Activated gamma-delta T cell treated with anti-CD3 and anti-CD28 coated beads, Interleukin-2, amount 50 U/mL, for 16 hours (primary cell): ENCODE results near the gene TMBIM4.
"Not testable (repeated sequence)": the region's sequence is repeated elsewhere in the genome, so short reads cannot be mapped to it uniquely, and the experiment has no call there.

ENCODE experiments used
- DNase-seq: peaks from one replicate; pipeline ENCODE4 v3.0.0-alpha.2; 2020; ENCODE audit warnings: low read depth

Gene TMBIM4

DNA sequence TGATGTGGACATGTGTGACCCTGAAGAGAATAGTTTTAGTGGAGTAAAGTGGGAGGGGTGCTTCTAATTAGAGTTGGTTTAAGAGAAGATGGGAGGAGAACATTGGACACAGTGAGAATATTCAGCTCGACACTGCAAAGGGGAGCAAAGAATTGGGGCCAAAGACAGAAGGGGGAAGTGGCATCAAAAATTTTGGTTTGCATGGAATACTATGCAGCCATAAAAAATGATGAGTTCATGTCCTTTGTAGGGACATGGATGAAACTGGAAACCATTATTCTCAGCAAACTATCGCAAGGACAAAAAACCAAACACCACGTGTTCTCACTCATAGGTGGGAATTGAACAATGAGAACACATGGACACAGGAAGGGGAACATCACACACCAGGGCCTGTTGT lies 15.0 kb upstream of the TMBIM4 start:
- DNase-seq: not testable (repeated sequence)

DNA sequence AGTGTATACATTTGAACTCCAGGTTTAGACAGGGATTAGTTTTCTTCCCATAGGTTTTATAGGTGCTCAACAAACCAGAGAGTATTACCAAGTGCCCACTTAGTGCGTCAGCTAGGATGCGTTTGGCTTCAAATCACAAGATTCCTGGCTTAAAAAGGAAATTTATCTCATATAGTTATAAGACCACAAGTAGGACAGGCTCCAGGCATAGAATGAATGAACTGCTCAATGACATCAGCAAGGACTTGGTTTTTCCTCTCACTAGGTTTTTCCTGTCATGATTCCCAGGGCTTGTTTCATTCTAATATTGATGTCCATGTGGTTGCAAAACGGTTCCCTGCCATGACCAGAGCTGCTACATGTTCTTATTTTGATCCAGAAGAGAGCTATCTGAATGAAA lies 13.2 kb upstream of the TMBIM4 start:
- no peak for DNase-seq

DNA sequence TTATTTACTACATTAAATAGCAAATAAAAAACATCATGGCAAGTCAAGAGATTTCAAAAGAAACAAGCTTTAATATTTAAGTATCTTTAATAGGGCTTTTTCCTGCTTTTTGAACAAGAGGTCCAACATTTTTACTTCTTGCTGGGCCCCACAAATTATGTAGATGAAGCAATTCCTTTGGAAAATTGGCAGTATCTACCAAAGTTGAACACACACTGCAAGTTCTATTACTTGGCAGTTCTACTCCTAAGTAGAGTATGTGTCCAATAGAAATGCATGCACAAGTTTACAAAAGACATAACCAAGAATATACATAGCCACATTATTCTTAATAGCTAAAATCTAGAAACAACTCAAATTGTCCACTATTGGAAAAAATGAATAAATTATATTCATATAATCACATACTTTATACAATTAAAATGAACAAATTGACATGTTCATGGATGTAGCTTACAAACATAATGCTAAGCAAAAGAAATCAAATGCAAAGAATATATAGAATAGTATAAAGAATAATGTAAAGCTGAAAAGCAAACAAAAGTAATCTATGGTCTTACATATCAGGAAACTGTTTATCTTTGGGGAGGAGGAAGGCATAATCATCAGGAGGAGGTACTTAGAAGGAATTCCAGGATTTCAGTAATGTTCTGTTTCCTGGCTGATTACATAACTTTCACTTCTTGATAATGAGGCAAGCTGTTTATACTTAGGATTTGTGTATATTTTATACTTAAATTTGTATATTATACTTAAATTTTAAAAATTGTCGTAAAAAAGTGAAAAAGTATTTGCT lies 6.5 kb upstream of the TMBIM4 start:
- no peak for DNase-seq

DNA sequence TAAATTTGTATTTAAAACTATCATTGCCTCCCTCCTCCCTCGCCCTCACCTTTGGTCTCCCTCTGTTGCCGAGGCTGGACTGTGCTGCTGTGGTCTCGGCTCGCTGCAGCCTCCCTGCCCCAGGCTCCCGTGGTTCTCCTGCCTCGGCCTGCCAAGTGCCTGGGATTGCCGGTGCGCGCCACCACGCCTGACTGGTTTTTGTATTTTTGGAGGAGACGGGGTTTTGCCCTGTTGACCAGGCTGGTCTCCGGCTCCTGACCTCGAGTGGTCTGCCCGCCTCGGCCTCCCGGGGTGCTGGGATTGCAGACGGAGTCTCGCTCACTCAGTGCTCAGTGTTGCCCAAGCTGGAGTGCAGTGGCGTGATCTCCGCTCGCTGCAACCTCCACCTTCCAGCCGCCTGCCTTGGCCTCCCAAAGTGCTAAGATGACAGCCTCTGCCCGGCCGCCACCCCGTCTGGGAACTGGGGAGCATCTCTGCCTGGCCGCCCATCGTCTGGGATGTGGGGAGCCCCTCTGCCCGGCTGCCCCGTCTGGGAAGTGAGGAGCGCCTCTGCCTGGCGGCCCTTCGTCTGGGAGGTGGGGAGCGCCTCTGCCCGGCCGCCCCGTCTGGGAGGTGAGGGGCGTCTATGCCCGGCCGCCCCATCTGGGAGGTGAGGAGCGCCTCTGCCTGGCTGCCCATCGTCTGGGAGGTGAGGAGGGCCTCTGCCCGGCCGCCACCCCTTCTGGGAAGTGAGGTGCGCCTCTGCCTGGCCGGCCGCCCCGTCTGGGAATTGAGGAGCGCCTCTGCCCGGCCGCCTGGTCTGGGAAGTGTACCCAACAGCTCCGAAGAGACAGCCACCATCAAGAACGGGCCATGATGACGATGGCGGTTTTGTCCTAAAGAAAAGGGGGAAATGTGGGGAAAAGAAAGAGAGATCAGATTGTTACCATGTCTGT lies 4.9 kb upstream of the TMBIM4 start:
- not testable (repeated sequence) for DNase-seq

DNA sequence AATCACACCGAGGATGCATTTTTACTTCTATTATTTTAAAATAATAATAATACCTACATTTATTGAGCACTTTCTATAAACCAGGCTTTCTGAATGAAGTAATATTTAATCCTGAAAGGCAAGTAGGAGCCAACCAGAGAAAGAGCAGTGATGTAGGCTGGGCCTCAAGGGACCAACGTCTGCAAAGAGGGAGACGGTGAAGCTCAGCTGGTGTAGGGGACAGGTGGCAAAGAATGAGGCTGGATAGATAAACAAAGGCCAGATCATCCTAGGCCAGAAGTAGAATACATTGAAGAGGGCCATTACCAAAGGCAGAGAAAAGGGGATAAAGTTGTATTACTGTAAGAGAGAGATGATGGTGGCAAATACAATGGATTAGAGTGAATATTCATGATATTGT lies 810 bp upstream of the TMBIM4 start:
- DNase-seq: no peak

DNA sequence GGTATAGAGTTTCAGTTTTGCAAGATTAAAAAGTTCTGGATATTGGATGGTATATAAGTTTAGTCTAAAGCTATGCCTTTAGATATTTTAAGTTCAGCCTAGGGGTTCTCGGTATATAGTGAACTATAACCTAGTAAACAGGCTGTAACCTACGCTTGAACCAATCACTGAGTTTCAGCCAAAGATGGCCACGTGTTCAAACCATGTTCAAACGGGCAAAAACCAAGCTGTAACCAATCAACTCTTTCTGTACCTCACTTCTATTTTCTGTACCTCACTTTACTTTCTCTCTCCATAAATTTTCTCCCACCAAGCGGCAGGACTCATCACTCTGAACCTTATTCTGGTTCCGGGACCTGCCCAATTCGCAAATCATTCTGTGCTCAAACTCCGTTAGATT lies 1.4 kb downstream of the TMBIM4 start:
- DNase-seq: no peak

DNA sequence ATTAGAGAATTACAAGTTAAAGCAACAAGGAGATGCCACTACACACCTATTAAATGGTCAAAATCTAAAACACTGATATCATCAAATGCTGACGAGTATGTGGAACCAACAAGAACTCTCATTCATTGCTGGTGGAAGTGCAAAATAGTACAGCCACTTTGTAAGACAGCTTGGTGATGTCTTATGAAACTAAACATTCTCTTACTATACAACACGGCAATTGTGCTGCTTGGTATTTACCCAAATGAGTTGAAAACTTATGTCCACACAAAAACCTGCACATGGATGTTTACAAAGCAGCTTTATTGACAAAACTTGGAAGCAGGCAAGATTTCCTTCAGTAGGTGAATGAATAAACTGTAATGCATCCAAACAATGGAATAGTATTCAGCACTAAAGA lies 3.2 kb downstream of the TMBIM4 start:
- DNase-seq: no peak

DNA sequence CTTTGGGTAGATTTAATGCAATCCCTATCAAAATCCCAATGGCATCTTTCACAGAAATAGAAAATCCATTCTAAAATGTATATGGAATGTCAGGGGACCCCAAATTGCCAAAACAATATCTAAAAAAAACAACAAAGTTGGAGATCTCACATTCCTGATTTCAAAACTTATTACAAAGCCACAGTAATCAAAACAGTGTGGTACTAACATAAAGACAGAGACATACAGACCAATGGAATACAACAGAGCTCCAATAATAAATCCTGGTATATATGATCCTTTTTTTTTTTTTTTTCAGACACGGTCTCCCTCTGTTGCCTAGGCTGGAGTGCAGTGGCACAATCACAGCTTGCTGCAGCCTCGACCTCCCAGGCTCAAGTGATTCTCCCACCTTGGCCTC lies 4.7 kb downstream of the TMBIM4 start:
- no peak for DNase-seq

DNA sequence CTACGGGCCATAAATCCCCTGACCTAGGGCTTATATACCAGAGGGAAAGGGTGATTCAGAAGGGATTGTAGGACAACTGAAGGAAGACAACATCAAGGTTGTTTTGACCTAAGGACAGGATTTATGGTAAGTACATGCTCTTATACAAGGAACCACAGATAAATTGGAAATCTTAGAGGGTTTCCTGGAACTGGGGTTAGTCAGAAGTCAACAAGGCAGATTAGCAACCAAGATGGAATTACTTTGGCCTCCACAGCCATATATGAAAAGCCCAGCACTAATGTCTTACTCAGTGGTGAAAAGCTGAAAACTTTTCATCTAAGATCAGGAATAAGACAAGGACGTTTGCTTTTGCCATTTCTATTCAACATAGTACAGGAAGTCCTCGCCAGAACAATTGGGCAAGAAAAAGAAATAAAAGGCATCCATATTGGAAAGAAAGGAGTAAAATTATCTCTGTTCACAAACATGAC lies 5.4 kb downstream of the TMBIM4 start:
- DNase-seq: no peak

DNA sequence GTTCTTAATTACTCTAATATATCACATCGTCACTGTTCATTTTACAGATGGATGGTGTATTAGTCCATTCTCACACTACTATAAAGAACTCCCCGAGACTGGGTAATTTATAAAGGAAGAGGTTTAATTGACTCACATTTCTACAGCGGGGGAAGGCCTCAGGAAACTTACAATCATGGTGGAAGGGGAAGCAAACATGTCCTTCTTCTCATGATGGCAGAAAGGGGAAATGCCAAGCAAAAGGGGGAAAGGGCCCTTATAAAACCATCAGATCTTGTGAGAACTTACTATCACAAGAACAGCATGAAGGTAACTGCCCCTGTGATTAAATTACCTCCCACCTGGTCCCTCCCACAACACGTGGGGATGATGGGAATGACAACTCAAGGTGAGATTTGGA lies 6.5 kb downstream of the TMBIM4 start:
- no peak for DNase-seq

DNA sequence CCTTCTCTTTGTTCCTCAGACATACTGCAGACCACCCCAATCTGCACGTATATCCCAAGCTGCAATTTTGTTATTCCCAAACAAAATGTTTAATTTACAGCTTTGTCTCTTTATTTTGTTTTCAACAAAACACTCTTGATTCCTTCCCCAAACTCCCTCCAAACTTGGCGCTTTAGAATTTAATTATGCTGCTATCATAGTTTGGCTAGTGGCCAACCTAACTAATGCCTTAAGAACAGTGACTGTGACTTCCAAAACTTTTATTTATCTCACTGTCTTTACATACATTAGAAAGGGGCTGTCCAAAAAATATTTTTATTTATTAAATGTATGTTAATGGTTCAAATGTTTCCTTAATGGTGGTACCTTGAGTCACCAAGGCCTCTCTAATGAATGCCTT lies 7.1 kb downstream of the TMBIM4 start:
- DNase-seq: no peak

DNA sequence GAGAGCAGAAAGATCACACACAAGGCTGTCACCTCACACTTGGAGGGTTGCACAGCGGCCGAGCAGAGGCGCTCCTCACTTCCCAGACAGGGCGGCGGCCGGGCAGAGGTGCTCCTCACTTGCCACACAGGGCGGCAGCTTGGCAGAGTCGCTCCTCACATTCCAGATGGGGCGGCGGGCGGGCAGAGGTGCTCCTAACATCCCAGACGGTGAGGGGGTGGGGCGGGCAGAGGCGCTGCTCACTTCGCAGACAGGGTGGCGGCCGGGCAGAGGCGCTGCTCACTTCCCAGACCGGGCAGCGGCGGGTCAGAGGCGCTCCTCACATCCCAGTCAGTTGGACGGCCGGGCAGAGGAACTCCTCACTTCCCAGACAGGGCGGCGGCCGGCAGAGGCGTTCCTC lies 9.1 kb downstream of the TMBIM4 start:
- DNase-seq: no peak

DNA sequence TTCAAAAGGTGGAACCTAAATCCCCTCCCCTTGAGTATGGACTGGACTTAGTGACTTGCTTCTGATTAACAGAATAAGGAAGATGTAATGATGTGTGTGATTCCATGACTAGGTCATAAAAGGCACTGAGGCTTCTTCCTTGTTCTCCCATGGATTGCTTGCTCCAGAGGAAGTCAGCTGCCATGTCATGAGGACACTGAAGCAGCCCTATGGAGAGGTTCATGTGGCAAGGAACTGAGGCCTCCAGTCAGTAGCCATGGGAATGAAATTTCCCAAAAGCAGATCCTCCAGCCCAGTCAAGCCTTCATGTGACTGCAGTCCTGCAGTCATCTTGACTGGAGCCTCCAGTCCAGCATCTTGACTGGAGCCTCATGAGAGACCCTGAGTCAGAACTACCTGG lies 10.7 kb downstream of the TMBIM4 start:
- no peak for DNase-seq

DNA sequence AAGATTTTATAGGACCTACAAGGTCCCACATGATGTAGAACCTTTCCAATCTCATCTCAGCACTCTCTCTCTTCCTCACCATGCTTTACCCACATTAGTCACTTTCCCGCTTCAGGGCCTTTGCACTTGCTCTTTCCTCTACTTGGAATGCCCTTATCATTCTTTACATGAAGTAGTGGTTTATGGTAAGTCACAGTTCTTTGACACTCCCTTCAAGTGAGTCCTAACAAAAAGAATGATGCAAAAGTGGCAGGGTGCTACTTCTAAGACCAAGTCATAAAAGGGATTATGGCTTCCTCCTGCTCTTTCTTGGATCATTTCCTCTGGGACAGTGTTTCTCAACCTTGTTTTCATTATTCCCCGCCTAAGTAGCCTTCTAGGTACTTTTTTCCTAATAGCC lies 13.1 kb downstream of the TMBIM4 start:
- DNase-seq: no peak

DNA sequence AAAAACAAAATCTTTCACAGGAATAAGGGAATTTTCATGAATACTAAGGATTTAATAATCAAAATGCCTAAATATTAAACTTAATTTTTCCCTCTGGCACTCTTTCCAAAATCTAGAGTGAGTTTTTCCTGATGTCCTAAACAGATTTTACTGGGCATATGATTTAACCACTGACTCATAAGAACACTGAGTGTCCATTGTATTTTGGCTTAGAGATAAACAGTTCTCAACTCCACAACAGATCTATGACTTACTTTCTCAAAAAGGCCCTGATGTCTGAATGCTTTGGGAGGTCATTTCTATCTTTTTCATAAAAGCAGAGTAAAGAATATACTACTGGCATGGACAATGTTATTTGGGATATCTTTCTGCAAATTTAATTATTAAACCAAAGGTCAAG lies 15.0 kb downstream of the TMBIM4 start:
- DNase-seq: no peak

DNA sequence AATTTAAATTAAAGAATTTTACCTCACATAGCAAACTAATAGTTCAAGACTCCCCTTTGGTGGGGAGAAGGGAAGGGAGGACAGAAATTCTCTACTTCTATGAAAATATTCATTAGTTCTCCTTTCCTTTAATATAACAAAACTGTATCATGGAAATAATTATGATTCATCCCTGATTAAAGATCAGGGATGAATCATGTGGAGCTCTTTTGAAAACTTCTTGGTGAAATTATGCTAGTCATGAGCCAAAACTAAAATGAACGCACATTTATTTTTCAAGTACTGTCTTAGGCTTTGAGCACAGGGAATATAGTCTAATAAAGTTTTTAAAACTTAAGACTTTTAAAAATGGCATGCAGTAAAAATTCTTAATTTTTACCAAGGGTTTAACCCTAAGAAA lies 17.1 kb downstream of the TMBIM4 start:
- DNase-seq: no peak

DNA sequence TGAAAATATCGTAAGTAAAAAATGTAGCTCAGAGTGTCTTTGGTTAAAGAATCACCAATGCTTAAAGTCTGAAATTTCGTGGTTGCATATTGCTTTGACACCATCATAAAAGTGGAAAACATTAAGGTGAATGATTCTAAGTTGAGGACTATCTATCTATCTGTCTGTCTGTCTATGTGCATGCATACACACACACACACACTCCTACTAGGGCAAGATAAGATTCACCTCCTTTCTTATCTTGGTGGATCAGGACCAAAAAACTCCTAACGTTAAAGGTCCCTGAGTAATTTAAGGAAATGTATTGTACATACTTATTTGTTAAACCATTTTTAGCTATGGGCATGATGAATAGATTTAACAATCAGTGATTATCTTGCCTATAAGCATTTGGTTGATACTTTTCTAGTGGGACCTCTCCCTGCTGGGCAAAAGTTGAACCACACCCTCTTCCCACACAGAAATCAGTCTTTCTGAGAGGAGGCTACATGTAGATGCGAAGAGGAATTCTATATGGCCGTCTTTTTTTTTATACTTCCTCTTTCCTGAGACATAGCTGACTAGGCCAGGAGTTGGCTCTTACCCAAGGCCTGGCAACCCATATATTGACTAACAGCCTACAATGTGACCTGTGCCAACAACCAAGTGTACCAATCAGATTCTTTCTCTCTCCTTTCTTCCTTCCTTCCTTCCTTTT lies 19.9 kb downstream of the TMBIM4 start:
- no peak for DNase-seq

DNA sequence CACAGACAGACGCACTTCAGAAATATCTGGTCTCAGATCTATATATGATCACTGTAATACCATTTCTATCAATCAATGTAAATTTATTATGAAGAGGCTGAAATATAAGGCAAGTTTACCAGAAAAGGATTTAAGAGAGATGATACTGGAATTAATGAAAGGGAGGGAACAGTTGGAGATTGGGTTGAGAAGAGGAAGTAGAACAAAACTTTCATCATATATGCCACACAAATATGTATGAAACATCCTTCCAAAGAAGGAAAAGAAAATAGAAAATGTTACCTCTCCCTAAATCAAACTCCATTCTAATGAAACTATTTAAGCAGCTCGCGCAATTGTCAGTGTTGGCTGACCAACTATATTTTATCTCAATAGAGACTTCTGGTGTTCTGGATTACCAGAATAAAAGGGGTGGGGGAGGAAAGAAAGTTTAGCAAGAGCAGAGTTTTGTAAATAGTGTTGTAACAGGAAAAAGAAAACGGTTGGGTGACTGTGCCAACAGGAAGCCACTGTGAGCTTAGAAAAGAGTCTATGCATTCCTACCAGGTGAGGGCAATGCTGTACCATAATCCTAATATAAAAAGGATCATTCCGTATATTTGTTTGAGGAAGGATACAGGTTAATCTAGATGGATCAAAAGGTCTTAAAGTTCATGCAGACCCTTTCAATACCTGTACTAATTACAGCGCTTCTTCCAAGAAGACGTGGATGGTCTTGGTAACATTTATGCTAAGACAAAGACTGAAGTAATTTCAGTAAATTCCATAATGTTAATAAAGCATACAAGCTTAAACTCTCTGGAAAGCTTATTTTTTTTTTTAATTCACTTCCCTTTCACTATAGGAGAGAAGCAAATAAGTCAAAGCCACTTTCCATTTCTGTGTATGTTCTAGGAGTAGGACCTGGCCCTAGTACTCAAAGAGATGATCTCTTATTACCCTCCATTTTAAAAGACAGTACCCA lies 24.7 kb downstream of the TMBIM4 start:
- DNase-seq: no peak

DNA sequence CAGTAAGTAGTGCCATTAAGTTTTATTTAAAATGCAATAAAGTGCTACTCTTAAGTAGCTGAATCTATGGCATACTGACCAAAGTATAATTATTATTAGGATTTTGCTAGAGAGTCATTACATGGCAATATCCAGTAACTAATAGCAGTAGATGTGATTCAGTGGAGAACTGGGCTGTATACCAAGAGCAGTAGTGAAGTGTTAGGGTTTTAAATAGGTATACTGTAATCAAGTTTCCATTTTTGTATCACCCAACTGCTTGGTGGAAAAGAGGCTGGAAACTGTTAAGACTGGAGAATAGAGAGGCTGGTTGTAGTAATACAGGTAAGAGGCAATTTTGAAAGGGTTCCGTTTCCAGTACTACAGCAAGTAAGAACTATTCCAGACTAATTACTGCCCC lies 25.9 kb downstream of the TMBIM4 start:
- no peak for DNase-seq

DNA sequence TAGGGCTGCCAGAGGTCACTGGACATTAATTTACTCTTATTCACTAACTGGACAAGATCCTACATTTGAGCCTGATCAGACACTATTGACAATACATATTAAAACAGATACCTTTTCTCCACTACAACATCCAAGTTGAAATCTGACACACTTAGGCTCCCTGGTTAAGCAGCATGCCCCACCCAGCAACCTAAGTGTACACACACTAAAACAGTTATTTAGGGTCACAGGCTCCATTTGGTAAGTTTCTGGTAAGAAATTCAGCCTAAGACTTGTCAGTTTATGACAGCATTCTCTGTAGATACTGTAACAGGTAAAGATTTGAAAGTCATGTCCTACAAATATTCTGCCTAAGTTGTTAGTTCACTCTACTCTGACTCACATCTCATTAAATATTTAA lies 27.0 kb downstream of the TMBIM4 start:
- DNase-seq: no peak

DNA sequence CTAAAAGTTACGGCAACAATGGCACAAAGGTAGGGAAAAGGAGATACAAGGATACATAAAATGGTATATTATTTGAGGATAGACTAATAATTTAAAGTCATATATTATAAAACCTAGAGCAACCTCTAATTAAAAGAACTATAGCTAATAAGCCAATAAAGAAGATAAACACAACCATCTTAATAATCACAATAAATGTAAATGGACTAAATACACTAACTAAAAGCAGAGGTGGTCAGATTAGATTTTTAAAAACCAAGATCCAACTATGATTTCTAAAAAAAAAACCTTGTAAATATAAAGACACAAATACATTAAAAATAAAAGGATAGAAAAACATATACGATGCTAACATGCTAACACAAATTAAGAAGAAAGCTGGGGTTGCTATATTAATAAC lies 28.5 kb downstream of the TMBIM4 start:
- DNase-seq: no peak
